ENCODE results near the gene CCNY. TPM values are rescaled to one million over a fixed set of nuclear protein-coding genes. Genes with fewer than 3 reads are reported as not detected.

Gene CCNY
- total RNA-seq, 1 donor from 2014 or later = 27.2 TPM

GRCh38 chr10:35466170-35466569 lies 129.9 kb downstream of the CCNY start:
- no peak for TF ChIP-seq CTCF (conservative IDR thresholded peaks at IDR 0.05; ENCODE audit: low read depth, low read length)
- no peak overlapping the region for H3K4me3 ChIP-seq (ENCODE audit: low read depth, low read length)
- no peak for DNase-seq (ENCODE audit: low read depth)

GRCh38 chr10:35466661-35467060 lies 130.4 kb downstream of the CCNY start:
- DNase-seq (ENCODE audit: low read depth) = no peak
- TF ChIP-seq CTCF (conservative IDR thresholded peaks at IDR 0.05; ENCODE audit: low read depth, low read length) = no peak
- H3K4me3 ChIP-seq (ENCODE audit: low read depth, low read length) = no peak overlapping the region

GRCh38 chr10:35467186-35467585 lies 130.9 kb downstream of the CCNY start:
- no peak for TF ChIP-seq CTCF (conservative IDR thresholded peaks at IDR 0.05; ENCODE audit: low read depth, low read length)
- DNase-seq (ENCODE audit: low read depth) = no peak
- no peak overlapping the region for H3K4me3 ChIP-seq (ENCODE audit: low read depth, low read length)

GRCh38 chr10:35470248-35470924 lies 134.1 kb downstream of the CCNY start:
- DNase-seq (ENCODE audit: low read depth) = no peak
- H3K4me3 ChIP-seq (ENCODE audit: low read depth, low read length) = no peak overlapping the region
- no peak for TF ChIP-seq CTCF (conservative IDR thresholded peaks at IDR 0.05; ENCODE audit: low read depth, low read length)

GRCh38 chr10:35470925-35471315 lies 134.6 kb downstream of the CCNY start:
- no peak for DNase-seq (ENCODE audit: low read depth)
- TF ChIP-seq CTCF (conservative IDR thresholded peaks at IDR 0.05; ENCODE audit: low read depth, low read length) = no peak
- no peak overlapping the region for H3K4me3 ChIP-seq (ENCODE audit: low read depth, low read length)

- DNase-seq (ENCODE audit: low read depth) = no peak
- no peak for TF ChIP-seq CTCF (conservative IDR thresholded peaks at IDR 0.05; ENCODE audit: low read depth, low read length)
- no peak overlapping the region for H3K4me3 ChIP-seq (ENCODE audit: low read depth, low read length)
Observed at GRCh38 chr10:35471435-35471834, 135.1 kb downstream of the CCNY start.

GRCh38 chr10:35480142-35480541 lies 143.8 kb downstream of the CCNY start:
- DNase-seq (ENCODE audit: low read depth) = no peak
- H3K4me3 ChIP-seq (ENCODE audit: low read depth, low read length) = no peak overlapping the region
- peak; percentile 5 for TF ChIP-seq CTCF (conservative IDR thresholded peaks at IDR 0.05; ENCODE audit: low read depth, low read length)

All from epithelial cell of proximal tubule (primary cell).